Measurements from ENCODE around the gene MMP23B.
"Not testable (repeated sequence)": the region's sequence is repeated elsewhere in the genome, so short reads cannot be mapped to it uniquely, and the experiment has no call there.

The MMP23B gene

DNA sequence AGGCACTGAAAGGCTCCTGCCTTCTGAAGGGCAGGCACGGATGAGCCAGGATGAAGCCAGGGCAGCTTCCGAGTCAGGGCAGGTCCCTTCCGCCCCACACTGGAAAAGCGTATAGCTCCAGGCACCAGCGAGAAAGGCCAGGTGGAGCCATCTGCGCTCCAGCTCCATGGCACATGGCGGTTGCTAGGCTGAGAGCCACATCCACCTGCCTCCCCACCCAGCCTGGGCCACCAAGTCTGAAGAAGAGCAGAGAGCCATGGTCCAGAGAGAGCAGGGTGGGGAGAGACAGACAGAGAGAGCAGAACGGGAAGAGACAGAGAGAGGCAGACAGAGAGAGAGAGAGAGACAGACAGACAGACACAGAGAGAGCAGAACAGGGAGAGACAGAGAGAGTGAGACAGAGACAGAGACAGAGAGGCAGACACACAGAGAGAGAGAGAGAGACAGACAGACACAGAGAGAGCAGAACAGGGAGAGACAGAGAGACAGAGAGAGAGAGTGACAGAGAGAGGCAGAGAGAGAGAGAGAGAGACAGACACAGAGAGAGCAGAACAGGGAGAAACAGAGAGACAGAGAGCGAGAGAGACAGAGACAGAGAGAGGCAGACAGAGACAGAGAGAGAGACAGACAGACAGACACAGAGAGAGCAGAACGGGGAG, 37.2 kb upstream of the MMP23B start:
- Mint-ChIP-seq H3K27me3 (ENCODE audit: low read depth) (peaks cover 22% of the 10 kb centered on the region), H3K4me1 (no peaks in the 10 kb centered on the region), H3K4me3 (no peak overlapping the region), H3K9me3 (no peaks in the 10 kb centered on the region), H3K27ac (no peak overlapping the region), H3K36me3 (ENCODE audit: low read depth) (no peaks in the 10 kb centered on the region)
- TF ChIP-seq, protein P1, sequence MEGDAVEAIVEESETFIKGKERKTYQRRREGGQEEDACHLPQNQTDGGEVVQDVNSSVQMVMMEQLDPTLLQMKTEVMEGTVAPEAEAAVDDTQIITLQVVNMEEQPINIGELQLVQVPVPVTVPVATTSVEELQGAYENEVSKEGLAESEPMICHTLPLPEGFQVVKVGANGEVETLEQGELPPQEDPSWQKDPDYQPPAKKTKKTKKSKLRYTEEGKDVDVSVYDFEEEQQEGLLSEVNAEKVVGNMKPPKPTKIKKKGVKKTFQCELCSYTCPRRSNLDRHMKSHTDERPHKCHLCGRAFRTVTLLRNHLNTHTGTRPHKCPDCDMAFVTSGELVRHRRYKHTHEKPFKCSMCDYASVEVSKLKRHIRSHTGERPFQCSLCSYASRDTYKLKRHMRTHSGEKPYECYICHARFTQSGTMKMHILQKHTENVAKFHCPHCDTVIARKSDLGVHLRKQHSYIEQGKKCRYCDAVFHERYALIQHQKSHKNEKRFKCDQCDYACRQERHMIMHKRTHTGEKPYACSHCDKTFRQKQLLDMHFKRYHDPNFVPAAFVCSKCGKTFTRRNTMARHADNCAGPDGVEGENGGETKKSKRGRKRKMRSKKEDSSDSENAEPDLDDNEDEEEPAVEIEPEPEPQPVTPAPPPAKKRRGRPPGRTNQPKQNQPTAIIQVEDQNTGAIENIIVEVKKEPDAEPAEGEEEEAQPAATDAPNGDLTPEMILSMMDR (IDR thresholded peaks at IDR 0.05; ENCODE audit: unreplicated experiment in 3 of 3) = no peak

DNA sequence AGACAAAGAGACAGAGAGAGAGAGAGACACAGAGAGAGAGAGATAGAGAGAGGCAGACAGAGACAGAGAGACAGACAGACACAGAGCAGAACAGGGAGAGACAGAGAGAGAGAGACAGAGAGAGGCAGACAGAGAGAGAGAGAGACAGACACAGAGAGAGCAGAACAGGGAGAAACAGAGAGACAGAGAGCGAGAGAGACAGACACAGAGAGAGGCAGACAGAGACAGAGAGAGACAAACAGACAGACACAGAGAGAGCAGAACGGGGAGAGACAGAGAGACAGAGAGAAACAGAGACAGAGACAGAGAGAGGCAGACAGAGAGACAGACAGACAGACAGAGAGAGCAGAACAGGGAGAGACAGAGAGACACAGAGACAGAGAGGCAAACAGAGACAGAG, 36.6 kb upstream of the MMP23B start:
- H3K27me3 Mint-ChIP-seq (ENCODE audit: low read depth) = peaks cover 20% of the 10 kb centered on the region
- not testable (repeated sequence) for H3K4me1 Mint-ChIP-seq; H3K4me3 Mint-ChIP-seq; H3K36me3 Mint-ChIP-seq (ENCODE audit: low read depth); H3K9me3 Mint-ChIP-seq; H3K27ac Mint-ChIP-seq

DNA sequence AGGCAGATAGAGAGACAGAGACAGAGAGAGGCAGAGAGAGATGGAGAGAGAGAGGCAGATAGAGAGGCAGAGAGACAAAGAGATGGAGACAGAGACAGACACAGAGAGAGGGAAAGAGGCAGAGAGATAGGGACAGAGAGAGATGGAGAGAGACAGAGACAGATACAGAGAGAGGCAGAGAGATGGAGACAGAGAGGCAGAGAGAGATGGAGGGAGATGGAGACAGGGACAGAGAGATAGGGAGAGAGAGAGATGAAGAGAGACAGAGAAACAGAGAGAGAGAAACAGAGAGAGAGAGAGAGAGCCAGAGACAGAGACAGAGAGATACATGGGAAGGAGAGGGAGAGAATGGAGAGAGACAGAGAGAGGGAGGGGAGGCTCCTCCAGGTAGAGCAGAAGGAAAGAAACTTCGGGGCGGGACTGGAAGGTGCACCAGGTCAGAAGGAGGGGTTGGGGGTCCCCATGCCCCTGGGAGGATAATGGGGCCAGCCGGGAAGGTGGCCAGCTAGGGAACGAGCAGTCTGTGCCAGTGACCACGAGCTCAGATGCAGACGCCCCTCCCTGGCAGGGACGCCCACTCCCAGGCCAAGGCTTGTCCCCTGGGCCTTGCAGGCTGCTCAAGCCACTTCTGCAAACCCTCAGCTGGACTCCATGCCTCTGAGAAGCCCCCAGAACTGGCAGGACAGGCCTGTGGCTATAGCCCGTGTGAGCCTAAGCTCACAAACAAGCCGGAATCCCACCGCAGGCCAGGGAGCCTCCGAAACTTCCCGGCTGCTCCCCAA, 35.3 kb upstream of the MMP23B start:
- Mint-ChIP-seq H3K36me3 (ENCODE audit: low read depth) (no peaks in the 10 kb centered on the region), H3K4me1 (no peaks in the 10 kb centered on the region), H3K27me3 (ENCODE audit: low read depth) (peaks cover 29% of the 10 kb centered on the region), H3K4me3 (peak overlapping the region in 1 of 3 experiments; percentile 19), H3K9me3 (no peaks in the 10 kb centered on the region), H3K27ac (no peak overlapping the region)
- TF ChIP-seq, protein P1 (IDR thresholded peaks at IDR 0.05; ENCODE audit: unreplicated experiment in 3 of 3) = no peak

DNA sequence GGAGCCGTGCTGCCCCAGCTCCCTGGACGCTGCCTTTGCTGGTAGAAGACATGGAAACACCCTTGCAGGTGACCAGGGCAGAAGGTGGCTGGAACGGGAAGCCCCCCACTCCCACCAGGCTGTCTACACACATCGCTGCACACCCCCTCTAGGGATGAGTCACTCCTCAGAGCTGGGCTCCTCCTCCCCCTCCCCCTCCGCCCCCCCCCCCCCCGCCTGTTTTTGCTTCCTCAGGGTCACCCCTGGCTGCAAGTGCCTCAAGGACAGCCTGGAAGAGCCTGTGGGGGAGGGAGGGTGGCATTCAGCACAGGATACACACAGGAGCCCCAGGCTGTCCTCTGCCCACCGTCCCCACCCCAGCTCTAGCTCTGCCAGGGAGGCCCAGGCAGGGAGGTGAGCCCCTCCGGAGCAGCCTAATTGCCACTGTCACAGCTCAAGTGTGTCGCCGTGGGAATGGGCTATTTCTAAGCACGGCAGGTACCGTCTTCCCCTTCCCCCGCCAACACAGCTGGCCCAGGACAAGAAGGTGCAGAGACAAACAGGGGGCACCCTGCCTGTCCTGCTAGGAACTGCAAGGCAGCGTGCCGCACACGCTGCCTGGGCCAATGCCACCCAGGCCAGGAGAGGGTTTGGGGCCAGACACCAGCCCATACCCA, 34.6 kb upstream of the MMP23B start:
- peak overlapping the region; percentile 68 to 77 (median 71) for H3K4me3 Mint-ChIP-seq
- TF ChIP-seq, protein P1 (IDR thresholded peaks at IDR 0.05; ENCODE audit: unreplicated experiment in 3 of 3) = peak; percentile 24 to 45 (median 33)
- no peaks in the 10 kb centered on the region for H3K9me3 Mint-ChIP-seq
- no peak overlapping the region for H3K27ac Mint-ChIP-seq
- peaks cover 36% of the 10 kb centered on the region for H3K27me3 Mint-ChIP-seq (ENCODE audit: low read depth)
- H3K36me3 Mint-ChIP-seq (ENCODE audit: low read depth) = no peaks in the 10 kb centered on the region
- H3K4me1 Mint-ChIP-seq = no peaks in the 10 kb centered on the region

DNA sequence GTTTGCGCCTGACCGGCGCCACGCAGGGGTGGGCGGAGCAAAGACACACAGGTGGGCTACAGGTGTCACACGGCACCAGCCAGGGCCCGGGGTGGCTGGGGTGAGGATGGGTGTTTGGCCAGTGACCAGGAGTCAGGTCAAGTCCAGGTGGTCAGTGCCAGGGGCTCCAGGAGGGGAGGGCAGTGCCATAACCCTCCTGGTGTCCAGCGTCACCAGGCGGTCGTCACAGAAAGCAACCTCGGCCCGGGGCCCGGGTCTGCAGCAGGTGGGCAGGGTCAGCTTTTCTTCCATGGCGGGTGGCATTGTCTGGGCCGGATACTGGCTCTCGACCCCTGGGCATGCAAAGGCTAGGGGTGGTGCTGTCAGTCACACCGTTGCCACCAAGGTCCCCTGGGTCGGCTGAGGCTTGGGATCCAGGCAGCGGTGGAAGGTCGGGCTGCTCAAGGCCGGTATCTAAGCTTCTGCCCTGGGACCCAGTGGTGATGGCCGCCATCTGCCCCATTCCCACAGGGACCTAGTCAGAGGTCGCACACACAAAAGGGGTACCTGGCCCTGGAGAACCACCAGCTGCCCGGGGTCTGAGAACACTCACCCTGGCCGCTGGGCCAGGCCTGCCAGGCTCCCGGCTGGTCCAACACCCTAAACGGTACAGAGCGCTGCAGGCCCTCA, 33.8 kb upstream of the MMP23B start:
- H3K36me3 Mint-ChIP-seq (ENCODE audit: low read depth) = no peaks in the 10 kb centered on the region
- H3K4me1 Mint-ChIP-seq = no peaks in the 10 kb centered on the region
- H3K27ac Mint-ChIP-seq = no peak overlapping the region
- TF ChIP-seq, protein P1 (IDR thresholded peaks at IDR 0.05; ENCODE audit: unreplicated experiment in 3 of 3) = no peak
- peaks cover 44% of the 10 kb centered on the region for H3K27me3 Mint-ChIP-seq (ENCODE audit: low read depth)
- H3K9me3 Mint-ChIP-seq = no peaks in the 10 kb centered on the region
- H3K4me3 Mint-ChIP-seq = peak overlapping the region; percentile 79 to 85 (median 81)

DNA sequence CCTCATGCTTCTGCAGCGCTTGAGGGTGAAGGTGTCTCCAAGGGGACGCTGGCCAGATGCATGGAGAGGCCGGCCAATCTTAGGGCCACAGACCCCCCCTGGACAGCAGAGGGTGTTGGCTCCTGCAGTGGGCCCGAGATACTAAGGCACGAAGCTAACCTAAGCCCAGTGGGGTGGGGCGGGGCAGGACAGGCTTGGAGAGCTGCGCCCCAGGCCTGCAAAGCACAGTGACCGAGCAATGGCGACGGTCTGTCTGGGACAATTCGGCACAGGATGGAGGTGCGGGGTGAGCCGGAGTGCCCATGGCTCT, 33.3 kb upstream of the MMP23B start:
- H3K4me1 Mint-ChIP-seq = no peaks in the 10 kb centered on the region
- no peak overlapping the region for H3K27ac Mint-ChIP-seq
- H3K27me3 Mint-ChIP-seq (ENCODE audit: low read depth) = peaks cover 46% of the 10 kb centered on the region
- TF ChIP-seq, protein P1 (IDR thresholded peaks at IDR 0.05; ENCODE audit: unreplicated experiment in 3 of 3) = no peak
- H3K4me3 Mint-ChIP-seq = peak overlapping the region; percentile 79 to 85 (median 81)
- no peaks in the 10 kb centered on the region for H3K9me3 Mint-ChIP-seq
- no peaks in the 10 kb centered on the region for H3K36me3 Mint-ChIP-seq (ENCODE audit: low read depth)

All from nephron (organoid).